Peyer's patch (tissue), 4 donors: ENCODE data around the gene TTC16. TPM values are rescaled to one million over a fixed set of nuclear protein-coding genes. Genes with fewer than 3 reads are reported as not detected.
"Not testable (repeated sequence)": the region's sequence is repeated elsewhere in the genome, so short reads cannot be mapped to it uniquely, and the experiment has no call there.

Experiments
- DNase-seq, 3 donors: peaks; one replicate each; pipeline ENCODE4 v3.0.0-alpha.2; 2017 to 2019
- H3K27ac ChIP-seq, 4 donors: fragments of 200-600 bp; sonication (generic); one replicate each; pipeline ENCODE4 v1.5.1; 2016 to 2019
- H3K27me3 ChIP-seq, 2 donors: fragments of 200-600 bp; sonication (generic); one replicate each; pipeline ENCODE4 v1.5.1; 2019
- H3K36me3 ChIP-seq, 3 donors: fragments of 200-600 bp; sonication (generic); one replicate each; pipeline ENCODE4 v1.5.1; 2016 to 2019
- H3K4me1 ChIP-seq, 4 donors: fragments of 200-600 bp; sonication (generic); one replicate each; pipeline ENCODE4 v1.5.1; 2016 to 2019
- H3K4me3 ChIP-seq, 4 donors: fragments of 200-600 bp; sonication (generic); 1 replicate in 3 of 4; 2 replicates in 1 of 4; pipeline ENCODE4 v1.5.1; 2016 to 2019; ENCODE audit warnings: mild to moderate bottlenecking in 1 of 4
- H3K9me3 ChIP-seq, 4 donors: fragments of 200-600 bp; sonication (generic); one replicate each; pipeline ENCODE4 v1.5.1; 2016 to 2019; ENCODE audit warnings: mild to moderate bottlenecking in 1 of 4
- CTCF ChIP-seq, 6 experiments: fragments of 450-650 bp in 4 of 6; fragments of 200-600 bp in 2 of 6; sonication (generic) in 1 of 6; IDR thresholded peaks; one replicate each; pipeline ENCODE4 v1.5.1; 2017 to 2019; ENCODE audit warnings: antibody characterized with exemption in 6 of 6, mild to moderate bottlenecking in 3 of 6, moderate library complexity in 1 of 6
- POLR2A ChIP-seq, 2 donors: fragments of 450-650 bp; IDR thresholded peaks; one replicate each; pipeline ENCODE4 v1.5.1; 2017; ENCODE audit warnings: antibody characterized with exemption in 2 of 2, mild to moderate bottlenecking in 2 of 2, moderate library complexity in 2 of 2
- total RNA-seq, 4 donors: library from RNA; depleted of rRNA; stranded (reverse); fragments of >200 nt; gene quantifications; one replicate each; pipeline ENCODE4 v1.1.0, GENCODE V29; 2016

The TTC16 gene
- total RNA-seq, 4 donors from 2014 or later = not detected

GRCh38 chr9:127777368-127777980 lies 61.6 kb downstream of the TTC16 start:
- Histone ChIP-seq H3K4me3 (peak overlapping the region; percentile 17 to 50 (median 44)), H3K27me3 (no peaks in the 10 kb centered on the region), H3K36me3 (no peaks in the 10 kb centered on the region), H3K9me3 (no peaks in the 10 kb centered on the region), H3K27ac (peak overlapping the region; percentile 27 to 88 (median 74)), H3K4me1 (peaks cover 0 to 12% (median 4%) of the 10 kb centered on the region in 4 donors)
- no peak for DNase-seq
- no peak for TF ChIP-seq CTCF (IDR thresholded peaks at IDR 0.05)

- Histone ChIP-seq H3K36me3 (no peaks in the 10 kb centered on the region), H3K9me3 (no peaks in the 10 kb centered on the region), H3K27me3 (no peaks in the 10 kb centered on the region), H3K27ac (peak within 1 kb of the TSS; percentile 71 to 88 (median 78)), H3K4me1 (peaks cover 0 to 13% (median 11%) of the 10 kb centered on the region in 4 donors), H3K4me3 (peak within 1 kb of the TSS; percentile 29 to 50 (median 44))
- peak in 2 of 3 donors; percentile 78 to 83 for DNase-seq
- TF ChIP-seq CTCF (IDR thresholded peaks at IDR 0.05) (no peak), POLR2A (IDR thresholded peaks at IDR 0.05) (no peak)
Observed at GRCh38 chr9:127778280-127779135, 62.6 kb downstream of the TTC16 start, which contains the start of gene SH2D3C. Gene SH2D3C, minus strand, starts transcription at chr9:127778666. Its CDS starts 39 bp downstream, at chr9:127778627.

GRCh38 chr9:127779136-127779981 lies 63.5 kb downstream of the TTC16 start:
- H3K27me3 ChIP-seq = no peaks in the 10 kb centered on the region
- peak overlapping the region; percentile 71 to 88 (median 78) for H3K27ac ChIP-seq
- peaks cover 0 to 22% (median 15%) of the 10 kb centered on the region in 4 donors for H3K4me1 ChIP-seq
- H3K9me3 ChIP-seq = no peaks in the 10 kb centered on the region
- H3K36me3 ChIP-seq = no peaks in the 10 kb centered on the region
- H3K4me3 ChIP-seq = peak overlapping the region; percentile 29 to 50 (median 44)
- DNase-seq = peak in 2 of 3 donors; percentile 87
- TF ChIP-seq POLR2A (IDR thresholded peaks at IDR 0.05) (no peak), CTCF (IDR thresholded peaks at IDR 0.05) (no peak)

GRCh38 chr9:127780126-127780885 lies 64.4 kb downstream of the TTC16 start:
- Histone ChIP-seq H3K4me1 (peaks cover 0 to 24% (median 17%) of the 10 kb centered on the region in 4 donors), H3K27me3 (no peaks in the 10 kb centered on the region), H3K27ac (peak overlapping the region; percentile 6 to 88 (median 58)), H3K9me3 (no peaks in the 10 kb centered on the region), H3K4me3 (no peak overlapping the region), H3K36me3 (no peaks in the 10 kb centered on the region)
- TF ChIP-seq POLR2A (IDR thresholded peaks at IDR 0.05) (no peak), CTCF (IDR thresholded peaks at IDR 0.05) (no peak)
- no peak for DNase-seq

- not testable (repeated sequence) for H3K27me3 ChIP-seq, DNase-seq, H3K36me3 ChIP-seq, H3K4me3 ChIP-seq, H3K9me3 ChIP-seq
- Histone ChIP-seq H3K4me1 (peaks cover 0 to 23% (median 17%) of the 10 kb centered on the region in 4 donors), H3K27ac (peak overlapping the region in 1 of 4 donors; percentile 88)
Observed at GRCh38 chr9:127780909-127781308, 65.0 kb downstream of the TTC16 start.

Other genes with a start within 250 kb of the TTC16 start
- gene STXBP1, start 103.8 kb upstream of the TTC16 start, total RNA-seq = 10 to 100 TPM in 2 of 4 donors, 1 to 10 TPM in 2; 4.4 to 90.8 (median 12.6) TPM
- gene CFAP157, start 9.1 kb upstream of the TTC16 start, total RNA-seq = under 1 TPM in 1 of 4 donors, not detected in 3; 0.27 TPM
- gene PTRH1, start 416 bp upstream of the TTC16 start, total RNA-seq = 10 to 100 TPM in 1 of 4 donors, 1 to 10 TPM in 2, not detected in 1; 5.2 to 14.9 (median 7.9) TPM
- 10 to 100 TPM; 26.4 to 70.9 (median 35.4) TPM for gene TOR2A, start 19.2 kb downstream of the TTC16 start, total RNA-seq
- 10 to 100 TPM in 1 of 4 donors, 1 to 10 TPM in 3; 1.4 to 22.3 (median 4.1) TPM for gene SH2D3C, start 62.6 kb downstream of the TTC16 start, total RNA-seq
- 100 to 1,000 TPM in 1 of 4 donors, 10 to 100 TPM in 3; 53.6 to 116 (median 83.9) TPM for gene CDK9, start 70.0 kb downstream of the TTC16 start, total RNA-seq
- 100 to 1,000 TPM in 1 of 4 donors, 10 to 100 TPM in 3; 46.1 to 105 (median 71.5) TPM for gene FPGS, start 86.8 kb downstream of the TTC16 start, total RNA-seq
- gene ENG, start 138.6 kb downstream of the TTC16 start, total RNA-seq = 10 to 100 TPM in 3 of 4 donors, 1 to 10 TPM in 1; 7.0 to 49.5 (median 25.0) TPM
- gene AK1, start 161.6 kb downstream of the TTC16 start, total RNA-seq = 10 to 100 TPM in 3 of 4 donors, 1 to 10 TPM in 1; 2.5 to 22.3 (median 18.4) TPM
- 10 to 100 TPM in 3 of 4 donors, 1 to 10 TPM in 1; 7.7 to 88.3 (median 18.9) TPM for gene ST6GALNAC6, start 183.5 kb downstream of the TTC16 start, total RNA-seq
- 100 to 1,000 TPM in 1 of 4 donors, 10 to 100 TPM in 3; 39.9 to 119 (median 46.7) TPM for gene ST6GALNAC4, start 201.0 kb downstream of the TTC16 start, total RNA-seq
- gene PIP5KL1, start 214.7 kb downstream of the TTC16 start, total RNA-seq = 1 to 10 TPM in 1 of 4 donors, not detected in 3; 2.5 TPM
- 10 to 100 TPM; 20.6 to 27.3 (median 22.1) TPM for gene DPM2, start 221.8 kb downstream of the TTC16 start, total RNA-seq